HG03520 (cell line): ENCODE data around the gene LRP2.
"Not testable (repeated sequence)": the region's sequence is repeated elsewhere in the genome, so short reads cannot be mapped to it uniquely, and the experiment has no call there.

Experiments used
- ATAC-seq: cut with Tn5 transposase; IDR thresholded peaks from one replicate; pipeline ENCODE4 v1.9.1; 2021; ENCODE audit warnings: mild to moderate bottlenecking, moderate library complexity; ENCODE audit not compliant: unreplicated experiment

LRP2 gene

GRCh38 chr2:169348321-169349024, 13.9 kb downstream of the LRP2 start:
- no peak for ATAC-seq

DNA sequence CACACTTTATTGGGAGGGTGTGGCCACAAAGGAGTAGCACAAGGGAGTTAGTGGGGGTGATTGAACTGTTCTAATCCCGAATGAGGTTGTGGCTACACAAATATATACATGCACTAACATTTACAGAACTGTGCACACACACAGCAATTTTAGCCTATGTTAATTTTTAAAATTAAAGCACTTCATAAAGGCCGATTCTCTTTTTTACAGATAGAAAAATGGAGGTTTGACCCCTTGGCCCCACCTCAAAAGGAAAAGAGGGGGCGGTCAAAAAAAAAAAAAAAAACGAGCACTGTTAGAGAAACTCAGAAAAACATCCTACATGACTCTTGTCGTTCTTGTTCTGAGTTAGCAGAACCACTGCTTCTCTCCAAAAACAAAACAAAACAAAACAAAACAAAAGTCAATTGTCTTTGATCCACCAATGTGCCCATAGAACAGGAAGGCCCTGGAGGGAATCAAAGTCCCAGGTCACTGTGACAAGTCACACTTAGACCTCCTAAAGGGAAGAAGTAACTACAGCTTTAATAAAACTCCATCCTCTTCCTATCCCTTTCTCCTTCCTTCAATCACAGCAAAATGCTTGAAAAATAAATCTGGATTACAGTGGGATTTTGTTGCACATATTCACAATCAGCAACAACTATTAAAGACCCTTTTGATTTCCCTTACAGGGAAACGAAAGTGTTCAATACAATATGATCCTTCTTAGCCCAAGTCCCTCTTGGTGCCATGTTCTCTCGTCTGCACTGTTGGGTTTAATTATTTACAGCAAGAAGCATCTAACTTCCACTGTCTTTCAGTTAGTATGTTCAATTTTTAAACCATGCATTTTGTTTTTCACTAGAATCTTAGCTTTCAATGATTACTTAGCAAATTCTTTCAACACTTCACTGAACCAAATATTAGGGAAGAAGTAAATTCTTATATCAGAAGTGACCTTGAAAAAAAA, 16.6 kb downstream of the LRP2 start:
- no peak for ATAC-seq

DNA sequence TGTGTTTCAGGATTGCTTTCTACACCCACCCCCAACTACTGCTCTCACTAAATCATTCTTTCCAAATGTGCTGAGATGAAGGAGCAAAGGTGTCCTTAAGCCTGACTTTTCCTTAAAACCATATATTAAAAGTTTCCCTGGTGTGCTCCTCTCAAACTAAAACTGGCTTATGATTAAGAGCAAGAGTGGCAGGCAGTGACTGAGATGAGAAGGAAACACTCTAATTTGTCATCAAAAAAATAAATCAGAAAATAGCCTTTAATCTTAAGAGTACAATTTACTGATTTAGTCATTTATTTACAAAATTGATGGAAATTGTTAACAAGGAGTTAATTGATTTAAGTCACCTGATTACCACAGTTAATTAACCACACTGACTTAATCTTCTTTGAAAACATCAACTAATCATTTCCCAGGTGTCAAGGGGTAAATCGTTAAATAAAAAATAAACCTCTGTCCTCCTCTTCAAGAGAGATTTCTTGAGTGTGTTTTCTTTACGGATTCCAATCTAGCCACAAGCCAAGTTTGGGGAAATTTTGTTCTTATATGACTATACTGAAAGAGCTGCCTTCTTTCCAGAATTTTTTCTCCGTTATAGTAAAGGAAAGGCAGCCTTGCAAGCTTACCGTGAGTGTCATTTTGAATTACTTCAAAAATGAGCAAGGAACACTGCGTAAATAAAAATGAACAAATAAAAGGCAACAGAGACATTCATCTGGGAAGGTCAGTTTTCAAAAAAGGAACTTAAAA, 17.4 kb downstream of the LRP2 start:
- no peak for ATAC-seq

DNA sequence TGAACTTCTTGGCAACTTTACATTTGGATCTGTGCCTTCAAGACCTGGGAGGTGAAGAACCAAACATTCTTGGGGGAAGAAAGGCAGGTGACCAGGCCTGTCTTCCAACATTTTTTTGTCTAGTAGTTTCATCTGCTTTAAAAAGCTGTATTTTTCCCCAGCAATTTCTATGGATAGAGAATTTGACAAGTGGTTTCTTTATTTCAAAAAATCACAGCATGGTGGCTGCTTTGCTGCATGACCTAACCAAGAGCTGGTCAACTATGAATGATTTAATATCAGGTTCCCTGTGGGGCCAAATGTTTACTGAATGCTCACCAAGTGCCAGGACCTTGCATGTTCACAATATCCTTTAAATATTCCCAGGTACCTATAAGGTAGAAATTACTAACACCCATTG, 19.1 kb downstream of the LRP2 start:
- ATAC-seq: no peak

- no peak for ATAC-seq
Measured at GRCh38 chr2:169339657-169340056, 22.7 kb downstream of the LRP2 start.

GRCh38 chr2:169336695-169337094, 25.6 kb downstream of the LRP2 start:
- no peak for ATAC-seq

GRCh38 chr2:169330555-169331198, 31.7 kb downstream of the LRP2 start:
- ATAC-seq: no peak

GRCh38 chr2:169329688-169330554, 32.4 kb downstream of the LRP2 start:
- no peak for ATAC-seq

DNA sequence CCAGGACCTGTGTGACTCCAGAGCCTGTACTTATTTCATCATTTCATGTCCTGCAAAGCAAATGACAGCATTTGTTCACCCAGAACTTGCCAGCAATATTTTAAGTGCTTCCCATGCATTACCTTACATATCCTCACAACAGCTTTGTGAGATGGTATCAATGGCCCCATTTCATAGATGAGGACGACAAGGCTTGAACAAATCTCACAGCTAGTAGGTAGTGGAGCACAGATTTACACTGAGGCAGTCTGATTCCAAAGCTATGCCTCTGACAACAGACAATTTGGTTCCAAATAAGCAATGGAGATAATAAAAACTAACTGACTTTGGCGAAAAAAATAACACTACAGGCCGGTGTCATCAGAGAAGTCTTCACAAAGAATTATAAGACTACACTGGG, 33.5 kb downstream of the LRP2 start:
- ATAC-seq: no peak

DNA sequence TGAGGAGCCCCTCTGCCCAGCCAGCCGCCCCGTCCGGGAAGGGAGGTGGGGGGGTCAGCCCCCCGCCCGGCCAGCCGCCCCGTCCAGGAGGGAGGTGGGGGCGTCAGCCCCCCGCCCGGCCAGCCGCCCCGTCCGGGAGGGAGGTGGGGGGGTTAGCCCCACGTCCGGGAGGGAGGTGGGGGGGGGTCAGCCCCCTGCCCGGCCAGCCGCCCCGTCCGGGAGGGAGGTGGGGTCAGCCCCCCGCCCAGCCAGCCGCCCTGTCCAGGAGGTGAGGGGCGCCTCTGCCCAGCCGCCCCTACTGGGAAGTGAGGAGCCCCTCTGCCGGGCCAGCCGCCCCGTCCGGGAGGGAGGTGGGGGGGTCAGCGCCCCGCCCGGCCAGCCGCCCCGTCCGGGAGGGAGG, 34.5 kb downstream of the LRP2 start:
- ATAC-seq: not testable (repeated sequence)

DNA sequence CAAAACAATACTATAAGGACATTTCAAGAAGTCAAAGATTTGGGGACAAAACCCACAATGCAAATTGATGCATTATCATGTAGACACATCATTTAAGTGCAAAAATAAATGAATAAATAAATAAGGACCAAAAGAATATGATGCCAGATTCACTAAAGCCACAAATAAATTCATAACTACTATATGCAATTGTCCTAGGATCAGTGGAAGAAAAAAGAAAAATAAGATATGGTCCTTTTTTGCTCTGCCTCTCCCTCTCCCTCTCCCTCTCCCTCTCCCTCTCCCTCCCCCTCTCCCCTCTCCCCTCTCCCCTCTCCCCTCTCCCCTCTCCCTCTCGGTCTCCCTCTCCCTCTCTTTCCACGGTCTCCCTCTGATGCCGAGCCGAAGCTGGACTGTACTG, 36.4 kb downstream of the LRP2 start:
- not testable (repeated sequence) for ATAC-seq

- ATAC-seq: no peak
Measured at GRCh38 chr2:169324581-169325260, 37.6 kb downstream of the LRP2 start.

DNA sequence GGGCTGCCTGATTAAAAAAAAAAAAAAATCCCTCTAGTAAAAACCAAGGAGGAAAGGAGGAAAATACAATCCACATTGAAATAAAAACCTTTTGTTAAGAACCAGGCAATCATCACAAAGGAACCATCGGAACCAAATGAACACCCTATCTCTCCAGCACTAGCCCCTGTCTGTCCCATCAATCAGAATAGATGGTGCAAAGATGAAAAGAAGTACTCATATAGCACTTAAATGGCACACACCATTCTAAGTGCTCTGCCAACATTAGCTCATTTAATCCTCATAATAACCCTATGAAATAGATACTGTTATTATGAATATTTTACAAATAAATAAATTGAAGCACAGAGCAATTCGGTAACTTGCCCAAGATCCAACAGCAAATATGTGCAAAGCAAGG, 38.5 kb downstream of the LRP2 start:
- ATAC-seq: no peak

DNA sequence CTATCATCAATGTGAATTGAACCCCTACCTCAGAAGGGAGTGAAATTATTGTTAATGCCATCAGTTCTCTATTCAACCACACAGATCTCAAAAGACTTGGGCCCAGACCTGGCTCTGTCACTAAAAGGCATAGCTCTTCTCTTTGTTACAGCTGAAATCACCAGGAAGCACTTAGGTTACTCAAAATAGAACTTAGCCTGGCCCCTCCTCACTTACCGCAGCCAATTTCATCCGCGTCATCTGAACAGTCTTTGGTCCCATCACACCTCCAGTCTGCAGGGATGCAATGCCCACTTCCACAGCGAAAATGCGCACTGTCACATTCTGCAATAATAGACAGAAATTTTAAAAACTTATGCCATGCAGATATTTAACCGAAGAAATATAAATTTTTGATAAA, 41.8 kb downstream of the LRP2 start:
- no peak for ATAC-seq

GRCh38 chr2:169315357-169315756, 47.0 kb downstream of the LRP2 start:
- ATAC-seq: no peak

DNA sequence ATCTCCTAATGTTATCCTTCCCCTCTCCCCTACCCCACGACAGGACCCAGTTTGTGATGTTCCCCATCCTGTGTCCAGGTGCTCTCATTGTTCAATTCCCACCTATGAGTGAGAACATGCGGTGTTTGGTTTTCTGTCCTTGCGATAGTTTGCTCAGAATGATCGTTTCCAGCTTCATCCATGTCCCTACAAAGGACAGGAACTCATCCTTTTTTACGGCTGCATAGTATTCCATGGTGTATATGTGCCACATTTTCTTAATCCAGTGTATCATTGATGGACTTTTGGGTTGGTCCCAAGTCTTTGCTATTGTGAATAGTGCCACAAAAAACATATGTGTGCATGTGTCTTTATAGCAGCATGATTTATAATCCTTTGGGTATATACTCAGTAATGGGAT, 54.0 kb downstream of the LRP2 start:
- not testable (repeated sequence) for ATAC-seq

- not testable (repeated sequence) for ATAC-seq
Measured at GRCh38 chr2:169304689-169305088, 57.6 kb downstream of the LRP2 start.

- ATAC-seq: no peak
Measured at GRCh38 chr2:169303579-169304305, 58.6 kb downstream of the LRP2 start.

- ATAC-seq: no peak
Measured at GRCh38 chr2:169302364-169302763, 60.0 kb downstream of the LRP2 start.
